H1 (cell line): Measurements from ENCODE around the gene FAS. TPM values are rescaled to one million over a fixed set of nuclear protein-coding genes. Genes with fewer than 3 reads are reported as not detected.

Source experiments
- BACH1 ChIP-seq: IDR thresholded peaks from 2 replicates; pipeline ENCODE4 v1.6.1; 2012; ENCODE audit warnings: low read length, improper control_type of control experiment
- CTBP2 ChIP-seq: IDR thresholded peaks from 2 replicates; pipeline ENCODE4 v1.7.0; 2011; ENCODE audit warnings: borderline replicate concordance, mild to moderate bottlenecking, moderate library complexity, mixed read lengths, low read length; ENCODE audit not compliant: insufficient read depth, insufficient read length
- GTF2F1 ChIP-seq: IDR thresholded peaks from 2 replicates; pipeline ENCODE4 v1.6.1; 2012; ENCODE audit warnings: low read depth, low read length, improper control_type of control experiment, borderline replicate concordance
- POU5F1 ChIP-seq: IDR thresholded peaks from 2 replicates; pipeline ENCODE4 v1.6.1; 2011; ENCODE audit warnings: low read depth, mild to moderate bottlenecking, low read length, moderate library complexity
- SP1 ChIP-seq: IDR thresholded peaks from 2 replicates; pipeline ENCODE4 v1.6.1; 2011; ENCODE audit warnings: low read depth, low read length
- TAF1 ChIP-seq: IDR thresholded peaks from 2 replicates; pipeline ENCODE4 v1.6.1; 2011; ENCODE audit warnings: mild to moderate bottlenecking, low read depth, low read length
- polyA plus RNA-seq, 7 experiments: library from polyadenylated mRNA; depleted of rRNA in 3 of 7; stranded (reverse) in 5 of 7; unstranded in 2 of 7; fragments of >200 nt in 5 of 7; fragments of 200-250 nt in 2 of 7; gene quantifications; 1 replicate in 5 of 7; 2 replicates in 1 of 7; 4 replicates in 1 of 7; pipeline versions ENCODE4 v1.2.1 to v1.2.3, GENCODE V29; 2011 to 2013; ENCODE audit warnings: missing spikeins in 2 of 7, mixed read lengths in 2 of 7
- total RNA-seq: library from RNA; stranded (reverse); fragmentation: NEBNext Ultra II Directional; extraction: Animal tissue kit (Norgen Biotek cat#: 25700); gene quantifications from 2 replicates; pipeline ENCODE4 v1.2.1, GENCODE V29; 2021

FAS gene
- total and polyA plus RNA-seq, 2 of the 8 experiments (the other 6 are each of a cell fraction or from before 2014, with no cell fraction given): 4.0 to 6.7 TPM

GRCh38 chr10:88983206-88983605 is 7.4 kb upstream of the FAS start (continued):
- no peak for TF ChIP-seq GTF2F1
- TF ChIP-seq CTBP2: no peak
- TF ChIP-seq TAF1: no peak
- TF ChIP-seq SP1: no peak
- no peak for TF ChIP-seq BACH1
- TF ChIP-seq POU5F1: no peak
